8988T (cell line): ENCODE data around the gene LHPP.

Experiments used
- DNase-seq: peaks from one replicate; pipeline ENCODE4 v3.0.0; 2011

The LHPP gene

GRCh38 chr10:124559372-124560132, 97.9 kb downstream of the LHPP start:
- no peak for DNase-seq

- DNase-seq: no peak
Measured at GRCh38 chr10:124560377-124561105, 98.9 kb downstream of the LHPP start.

GRCh38 chr10:124561206-124561605, 99.6 kb downstream of the LHPP start:
- DNase-seq: no peak

GRCh38 chr10:124562425-124563060, 100.9 kb downstream of the LHPP start:
- no peak for DNase-seq

GRCh38 chr10:124563320-124564040, 101.9 kb downstream of the LHPP start:
- DNase-seq: no peak

- DNase-seq: no peak
Measured at GRCh38 chr10:124564881-124565280, 103.3 kb downstream of the LHPP start.

- DNase-seq: peak; percentile 69
Measured at GRCh38 chr10:124565565-124566221, 104.1 kb downstream of the LHPP start.

GRCh38 chr10:124566222-124566888, 104.7 kb downstream of the LHPP start:
- no peak for DNase-seq

- no peak for DNase-seq
Measured at GRCh38 chr10:124566981-124567835, 105.6 kb downstream of the LHPP start.

GRCh38 chr10:124568339-124568738, 106.7 kb downstream of the LHPP start:
- no peak for DNase-seq

- DNase-seq: no peak
Measured at GRCh38 chr10:124568848-124569622, 107.4 kb downstream of the LHPP start.

GRCh38 chr10:124569623-124570470, 108.2 kb downstream of the LHPP start:
- no peak for DNase-seq

GRCh38 chr10:124570646-124571045, 109.0 kb downstream of the LHPP start:
- DNase-seq: no peak

- DNase-seq: no peak
Measured at GRCh38 chr10:124572751-124573150, 111.1 kb downstream of the LHPP start.

GRCh38 chr10:124573726-124574455, 112.3 kb downstream of the LHPP start:
- no peak for DNase-seq

- no peak for DNase-seq
Measured at GRCh38 chr10:124574456-124575070, 112.9 kb downstream of the LHPP start.

- no peak for DNase-seq
Measured at GRCh38 chr10:124575107-124576035, 113.7 kb downstream of the LHPP start.
